Retina (tissue), 1 donor: ENCODE data around the gene CIC.
"Not testable (repeated sequence)": the region's sequence is repeated elsewhere in the genome, so short reads cannot be mapped to it uniquely, and the experiment has no call there.

ENCODE experiments used
- DNase-seq: peaks from one replicate; pipeline ENCODE4 v3.0.0-alpha.2; 2016

Gene CIC

DNA sequence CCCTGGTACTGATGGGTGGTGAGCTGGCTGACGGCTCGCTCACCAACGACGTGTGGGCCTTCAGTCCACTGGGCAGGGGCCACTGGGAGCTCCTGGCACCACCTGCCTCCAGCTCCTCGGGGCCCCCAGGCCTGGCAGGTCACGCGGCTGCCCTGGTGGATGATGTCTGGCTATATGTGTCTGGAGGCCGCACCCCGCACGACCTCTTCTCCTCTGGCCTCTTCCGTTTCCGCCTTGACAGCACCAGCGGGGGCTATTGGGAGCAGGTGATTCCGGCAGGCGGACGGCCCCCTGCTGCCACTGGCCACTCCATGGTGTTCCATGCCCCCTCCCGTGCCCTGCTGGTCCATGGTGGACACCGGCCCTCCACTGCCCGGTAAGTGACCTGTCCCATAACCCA is 66.9 kb downstream of the CIC start:
- no peak for DNase-seq

GRCh38 chr19:42339126-42339860 is 70.2 kb downstream of the CIC start:
- not testable (repeated sequence) for DNase-seq

DNA sequence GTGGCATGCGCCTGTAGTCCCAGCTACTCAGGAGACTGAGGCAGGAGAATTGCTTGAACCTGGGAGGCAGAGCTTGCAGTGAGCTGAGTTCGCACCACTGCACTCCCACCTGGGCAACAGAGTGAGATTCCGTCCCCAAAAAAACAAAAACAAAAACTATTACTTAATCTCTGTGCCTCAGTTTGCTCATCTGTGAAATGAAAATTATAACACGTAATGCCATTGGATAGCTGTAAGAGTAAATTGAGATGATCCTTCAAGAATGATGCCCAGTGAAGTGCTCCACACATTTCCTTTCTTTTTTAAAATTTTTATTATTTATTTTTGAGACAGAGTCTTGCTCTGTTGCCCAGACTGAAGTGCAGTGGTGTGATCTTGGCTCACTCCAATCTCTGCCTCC is 70.9 kb downstream of the CIC start:
- not testable (repeated sequence) for DNase-seq

DNA sequence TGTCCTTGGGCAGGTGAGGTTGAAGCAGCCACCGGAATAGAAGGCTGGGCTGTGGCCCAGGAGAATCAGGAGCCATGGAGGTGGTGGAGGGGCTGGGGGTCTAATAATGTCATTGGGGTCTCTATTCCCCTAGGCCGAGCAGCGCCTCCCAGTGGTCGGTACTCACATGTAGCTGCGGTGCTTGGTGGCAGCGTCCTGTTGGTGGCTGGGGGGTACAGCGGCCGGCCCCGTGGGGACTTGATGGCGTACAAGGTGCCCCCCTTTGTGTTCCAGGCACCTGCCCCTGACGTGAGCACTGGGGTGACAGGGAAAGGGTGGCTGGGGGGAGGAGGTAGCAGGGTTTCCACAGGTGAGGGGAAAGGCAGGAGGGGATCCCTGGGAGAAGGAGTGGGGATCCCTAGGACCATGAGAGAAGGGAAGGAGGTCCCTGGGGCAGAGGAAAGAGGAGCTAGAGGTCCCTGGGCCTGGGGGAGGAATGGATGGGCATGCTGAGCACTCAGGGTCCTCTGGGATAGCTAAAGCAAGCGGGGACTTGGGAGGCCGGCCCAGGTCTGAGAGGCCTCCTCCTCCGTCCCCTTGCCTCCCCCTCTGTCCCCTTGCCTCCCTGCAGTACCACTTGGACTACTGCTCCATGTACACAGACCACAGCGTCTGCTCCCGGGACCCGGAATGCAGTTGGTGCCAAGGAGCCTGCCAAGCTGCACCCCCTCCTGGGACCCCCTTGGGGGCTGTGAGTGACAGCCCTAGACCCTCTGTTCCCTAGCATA is 74.5 kb downstream of the CIC start:
- no peak for DNase-seq

GRCh38 chr19:42344336-42344893 is 75.4 kb downstream of the CIC start:
- no peak for DNase-seq
